Upper lobe of left lung (tissue), 6 donors: ENCODE results near the gene SUPT3H. TPM values are rescaled to one million over a fixed set of nuclear protein-coding genes. Genes with fewer than 3 reads are reported as not detected.
"Not testable (repeated sequence)": the region's sequence is repeated elsewhere in the genome, so short reads cannot be mapped to it uniquely, and the experiment has no call there.

Experiments used
- ATAC-seq, 2 donors: fragments of 200-7000 bp; cut with Tn5 transposase; one replicate each; pipeline ENCODE4 v1.9.1; 2022; ENCODE audit warnings: mild to moderate bottlenecking in 2 of 2, moderate library complexity in 2 of 2; ENCODE audit not compliant: low FRiP score in 2 of 2
- DNase-seq, 2 donors: peaks; one replicate each; pipeline ENCODE4 v3.0.0-alpha.2; 2019 to 2020
- H3K27ac ChIP-seq, 4 donors: fragments of 200-600 bp; sonication (generic); one replicate each; pipeline ENCODE4 v1.5.1; 2016 to 2019
- H3K27me3 ChIP-seq, 4 donors: fragments of 200-600 bp; sonication (generic); one replicate each; pipeline ENCODE4 v1.5.1; 2017 to 2019
- H3K36me3 ChIP-seq, 4 donors: fragments of 200-600 bp; sonication (generic); one replicate each; pipeline ENCODE4 v1.5.1; 2016 to 2019
- H3K4me1 ChIP-seq, 4 donors: fragments of 200-600 bp; sonication (generic); one replicate each; pipeline ENCODE4 v1.5.1; 2018 to 2019
- H3K4me3 ChIP-seq, 4 donors: fragments of 200-600 bp; sonication (generic); one replicate each; pipeline ENCODE4 v1.5.1; 2017 to 2019; ENCODE audit warnings: mild to moderate bottlenecking in 2 of 4, moderate library complexity in 1 of 4
- H3K9me3 ChIP-seq, 4 donors: fragments of 200-600 bp; sonication (generic); one replicate each; pipeline ENCODE4 v1.5.1; 2018 to 2019
- CTCF ChIP-seq, 6 experiments: fragments of 450-650 bp in 4 of 6; fragments of 200-600 bp in 2 of 6; sonication (generic) in 2 of 6; IDR thresholded peaks; one replicate each; pipeline ENCODE4 v1.5.1; 2016 to 2019; ENCODE audit warnings: antibody characterized with exemption in 6 of 6
- EP300 ChIP-seq, 4 donors: sonication (generic); formaldehyde crosslinking; IDR thresholded peaks; one replicate each; pipeline ENCODE4 v1.5.1; 2017; ENCODE audit warnings: antibody characterized with exemption in 4 of 4, control low read depth in 2 of 4
- POLR2A ChIP-seq, 4 donors: fragments of 450-650 bp; IDR thresholded peaks; one replicate each; pipeline ENCODE4 v1.5.1; 2016 to 2017; ENCODE audit warnings: antibody characterized with exemption in 4 of 4, mild to moderate bottlenecking in 2 of 4
- POLR2AphosphoS5 ChIP-seq, 2 donors: sonication (generic); formaldehyde crosslinking; IDR thresholded peaks; one replicate each; pipeline ENCODE4 v1.5.1; 2017; ENCODE audit warnings: antibody characterized with exemption in 2 of 2
- WGBS, 2 donors: methylation state at CpG; one replicate each; pipeline ENCODE4 v1.1.5; 2017 to 2018; 5-methylcytosine and 5-hydroxymethylcytosine counted together
- total RNA-seq, 6 donors: library from RNA; depleted of rRNA in 4 of 6; stranded (reverse); fragments of >200 nt in 4 of 6; gene quantifications; one replicate each; pipeline versions ENCODE4 v1.1.0 to v1.2.1, GENCODE V29; 2016 to 2021
- donor health status: DM: no; HTN: no; CAD: no; lungs with moderate emphysema.
- donor health status: DM: no; HTN: yes; CAD: no; lungs with severe emphysema.

Gene SUPT3H
- total RNA-seq, 6 donors from 2014 or later = 6.4 to 45.1 (median 8.9) TPM

GRCh38 chr6:45293306-45293705 is 84.4 kb downstream of the SUPT3H start:
- DNase-seq (no peak), ATAC-seq (no peak)
- no peaks in the 10 kb centered on the region for H3K36me3 ChIP-seq
- no peaks in the 10 kb centered on the region for H3K4me1 ChIP-seq
- H3K4me3 ChIP-seq = no peak overlapping the region
- TF ChIP-seq POLR2AphosphoS5 (IDR thresholded peaks at IDR 0.05) (no peak), CTCF (IDR thresholded peaks at IDR 0.05) (no peak), EP300 (IDR thresholded peaks at IDR 0.05) (no peak), POLR2A (IDR thresholded peaks at IDR 0.05) (no peak)
- H3K27me3 ChIP-seq = no peaks in the 10 kb centered on the region
- no peaks in the 10 kb centered on the region for H3K9me3 ChIP-seq
- 83 to 90% methylated on average over 3 of the region's 3 CpGs for WGBS, 2 donors
- H3K27ac ChIP-seq = no peak overlapping the region

GRCh38 chr6:45289751-45290514 is 87.8 kb downstream of the SUPT3H start:
- WGBS, 2 donors = 94 to 96% methylated on average over 5 of the region's 5 CpGs
- H3K4me3 ChIP-seq = no peak overlapping the region
- H3K4me1 ChIP-seq = no peaks in the 10 kb centered on the region
- no peak overlapping the region for H3K27ac ChIP-seq
- no peaks in the 10 kb centered on the region for H3K36me3 ChIP-seq
- TF ChIP-seq POLR2A (IDR thresholded peaks at IDR 0.05) (no peak), EP300 (IDR thresholded peaks at IDR 0.05) (no peak), POLR2AphosphoS5 (IDR thresholded peaks at IDR 0.05) (no peak), CTCF (IDR thresholded peaks at IDR 0.05) (no peak)
- no peaks in the 10 kb centered on the region for H3K9me3 ChIP-seq
- H3K27me3 ChIP-seq = no peaks in the 10 kb centered on the region
- ATAC-seq (no peak), DNase-seq (no peak)

GRCh38 chr6:45286707-45287106 is 91.0 kb downstream of the SUPT3H start:
- WGBS, 2 donors = 93 to 94% methylated on average over 3 of the region's 3 CpGs
- not testable (repeated sequence) for H3K27me3 ChIP-seq, H3K27ac ChIP-seq, H3K9me3 ChIP-seq, ATAC-seq, H3K36me3 ChIP-seq, DNase-seq, H3K4me1 ChIP-seq, H3K4me3 ChIP-seq

- H3K27me3 ChIP-seq = no peaks in the 10 kb centered on the region
- WGBS, 2 donors = 83 to 93% methylated on average over 1 of the region's 1 CpG
- H3K36me3 ChIP-seq = no peaks in the 10 kb centered on the region
- no peak overlapping the region for H3K27ac ChIP-seq
- no peak for ATAC-seq
- H3K9me3 ChIP-seq = no peaks in the 10 kb centered on the region
- no peak for DNase-seq
- H3K4me3 ChIP-seq = no peak overlapping the region
- TF ChIP-seq POLR2A (IDR thresholded peaks at IDR 0.05) (no peak), POLR2AphosphoS5 (IDR thresholded peaks at IDR 0.05) (no peak), EP300 (IDR thresholded peaks at IDR 0.05) (no peak), CTCF (IDR thresholded peaks at IDR 0.05) (no peak)
- H3K4me1 ChIP-seq = no peaks in the 10 kb centered on the region
Measured at GRCh38 chr6:45278367-45278766, 99.4 kb downstream of the SUPT3H start.

GRCh38 chr6:45277741-45278140 is 100.0 kb downstream of the SUPT3H start:
- not testable (repeated sequence) for H3K4me3 ChIP-seq, ATAC-seq, DNase-seq, H3K36me3 ChIP-seq, H3K27me3 ChIP-seq, H3K27ac ChIP-seq, H3K4me1 ChIP-seq, H3K9me3 ChIP-seq
- WGBS, 2 donors = 90 to 97% methylated on average over 4 of the region's 4 CpGs

- Histone ChIP-seq H3K27ac (no peak overlapping the region), H3K27me3 (no peaks in the 10 kb centered on the region), H3K4me1 (no peaks in the 10 kb centered on the region), H3K36me3 (no peaks in the 10 kb centered on the region), H3K9me3 (no peaks in the 10 kb centered on the region), H3K4me3 (no peak overlapping the region)
- WGBS, 2 donors = 92 to 98% methylated on average over 1 of the region's 1 CpG
- no peak for TF ChIP-seq POLR2AphosphoS5 (IDR thresholded peaks at IDR 0.05)
- TF ChIP-seq EP300 (IDR thresholded peaks at IDR 0.05) = no peak
- TF ChIP-seq CTCF (IDR thresholded peaks at IDR 0.05) = no peak
- TF ChIP-seq POLR2A (IDR thresholded peaks at IDR 0.05) = no peak
- no peak for DNase-seq
- no peak for ATAC-seq
Measured at GRCh38 chr6:45275358-45275757, 102.4 kb downstream of the SUPT3H start.
